ENCODE measurements around the gene TOX2.

The TOX2 gene

GRCh38 chr20:43940518-43941225 lies 26.0 kb downstream of the TOX2 start:
- DNase-seq = no peak

DNA sequence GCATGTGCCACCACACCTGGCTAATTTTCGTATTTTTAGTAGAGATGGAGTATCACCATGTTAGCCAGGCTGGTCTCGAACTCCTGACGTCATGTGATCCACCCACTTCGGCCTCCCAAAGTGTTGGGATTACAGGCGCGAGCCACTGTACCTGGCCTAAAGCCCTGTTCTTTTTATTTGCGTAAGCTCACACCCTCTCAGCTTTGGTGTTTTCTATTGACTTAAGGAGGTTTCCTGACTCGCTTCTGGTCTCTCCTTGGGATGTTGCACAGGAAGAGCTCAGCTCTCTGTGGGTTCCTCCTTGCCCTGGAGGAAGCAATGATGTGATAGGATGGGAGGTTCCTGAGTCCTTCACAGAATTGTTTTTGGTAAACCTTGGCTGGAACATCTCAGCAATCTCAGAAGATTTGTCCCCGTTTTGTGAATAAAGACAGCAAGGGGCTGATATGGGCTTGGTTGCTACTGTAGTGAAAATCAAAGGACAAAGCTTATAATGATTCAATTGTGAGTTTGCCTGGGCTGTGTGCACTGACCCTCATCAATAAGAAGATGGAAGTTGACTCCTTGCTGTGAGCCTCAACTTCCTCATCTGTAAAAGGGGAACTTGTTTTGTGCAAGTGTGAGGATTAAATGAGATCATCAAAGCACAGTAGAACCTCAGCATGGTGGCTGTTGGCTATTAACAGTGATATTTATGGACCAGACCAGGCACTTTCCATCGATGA lies 27.0 kb downstream of the TOX2 start:
- no peak for DNase-seq

- no peak for DNase-seq
Measured at GRCh38 chr20:43942201-43942590, 27.5 kb downstream of the TOX2 start.

DNA sequence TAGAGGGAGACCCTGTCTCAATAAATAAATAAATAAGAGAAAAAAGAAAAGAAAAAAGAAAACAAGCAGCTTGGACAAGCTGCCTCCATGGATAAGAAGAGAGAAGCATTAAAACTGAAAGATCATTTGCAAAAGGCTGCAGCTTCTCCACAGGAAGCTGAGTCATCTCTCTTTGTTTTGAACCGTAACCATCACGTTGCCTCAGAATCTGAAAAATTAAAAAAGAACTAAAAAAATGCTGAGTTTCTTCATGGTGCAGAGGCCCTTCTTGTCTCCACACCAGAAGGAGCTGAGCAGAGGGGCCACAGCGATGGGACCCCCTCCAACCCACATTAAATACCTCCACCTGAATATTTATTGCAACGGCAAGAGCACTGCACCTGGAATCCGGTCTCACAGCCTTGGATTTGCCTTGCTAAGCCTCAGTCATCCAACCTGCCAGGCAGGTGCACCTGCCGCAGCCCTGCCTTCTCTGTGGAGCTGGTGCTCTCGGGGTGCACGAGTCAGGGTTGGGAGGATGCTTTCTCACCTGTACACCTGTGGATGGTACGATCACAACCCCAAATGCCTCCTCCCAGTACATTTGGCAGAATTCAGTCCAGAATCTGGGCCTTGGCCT lies 28.1 kb downstream of the TOX2 start:
- no peak for DNase-seq

- DNase-seq = no peak
Measured at GRCh38 chr20:43943725-43944124, 29.1 kb downstream of the TOX2 start.

DNA sequence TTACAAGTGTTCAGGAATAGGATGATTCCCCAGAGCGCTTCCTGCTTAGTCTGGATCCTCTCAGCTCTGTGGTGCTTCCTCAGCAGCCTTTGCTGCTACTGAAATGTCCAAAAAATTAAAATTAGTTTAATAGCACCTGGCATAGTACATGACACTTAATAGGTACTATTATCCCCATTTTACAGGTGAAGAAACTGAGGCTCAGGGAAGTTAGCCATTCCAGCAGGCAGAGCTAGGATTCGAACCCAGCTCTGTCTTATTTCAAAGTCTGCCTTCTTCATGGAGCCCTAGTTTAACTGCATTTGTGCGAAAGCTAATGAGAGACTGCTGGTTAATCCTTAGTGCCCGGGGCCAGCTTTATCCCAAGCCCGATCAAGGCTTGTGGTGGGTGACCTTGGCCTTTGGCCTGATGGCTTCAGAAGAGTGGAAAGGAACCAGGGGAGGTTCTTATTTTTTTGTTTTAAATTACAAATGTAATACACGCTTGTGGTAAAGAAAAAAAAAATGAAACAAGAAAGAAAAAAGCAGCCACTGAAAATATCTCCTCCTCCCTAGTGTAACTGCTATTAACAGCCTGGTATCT lies 30.1 kb downstream of the TOX2 start:
- no peak for DNase-seq

GRCh38 chr20:43945391-43946205 lies 30.9 kb downstream of the TOX2 start:
- DNase-seq = no peak

GRCh38 chr20:43946206-43946491 lies 31.5 kb downstream of the TOX2 start:
- no peak for DNase-seq

GRCh38 chr20:43946659-43947315 lies 32.1 kb downstream of the TOX2 start:
- DNase-seq = no peak

- DNase-seq = no peak
Measured at GRCh38 chr20:43947316-43947710, 32.7 kb downstream of the TOX2 start.

DNA sequence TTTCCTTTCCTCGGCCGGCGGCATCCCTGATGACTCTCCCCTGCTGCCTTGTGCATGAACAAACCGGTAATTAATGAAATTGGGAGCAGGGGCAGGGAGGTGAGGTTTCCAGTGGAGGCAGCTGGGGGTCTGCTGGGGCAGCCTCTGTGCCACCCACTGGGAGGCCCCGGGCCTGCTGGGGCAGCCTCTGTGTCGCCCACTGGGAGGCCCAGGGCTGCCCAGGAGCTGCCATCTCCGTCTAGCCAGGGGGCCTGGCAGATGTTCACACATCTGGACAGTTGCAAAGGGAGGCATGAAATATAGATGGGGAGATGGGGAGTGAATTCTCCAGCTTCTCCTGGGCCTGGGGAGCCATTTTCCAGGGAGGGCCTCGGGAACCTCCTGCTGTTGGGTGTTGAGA lies 33.8 kb downstream of the TOX2 start:
- DNase-seq = no peak

GRCh38 chr20:43949248-43949647 lies 34.6 kb downstream of the TOX2 start:
- no peak for DNase-seq

GRCh38 chr20:43949741-43950618 lies 35.3 kb downstream of the TOX2 start:
- no peak for DNase-seq

DNA sequence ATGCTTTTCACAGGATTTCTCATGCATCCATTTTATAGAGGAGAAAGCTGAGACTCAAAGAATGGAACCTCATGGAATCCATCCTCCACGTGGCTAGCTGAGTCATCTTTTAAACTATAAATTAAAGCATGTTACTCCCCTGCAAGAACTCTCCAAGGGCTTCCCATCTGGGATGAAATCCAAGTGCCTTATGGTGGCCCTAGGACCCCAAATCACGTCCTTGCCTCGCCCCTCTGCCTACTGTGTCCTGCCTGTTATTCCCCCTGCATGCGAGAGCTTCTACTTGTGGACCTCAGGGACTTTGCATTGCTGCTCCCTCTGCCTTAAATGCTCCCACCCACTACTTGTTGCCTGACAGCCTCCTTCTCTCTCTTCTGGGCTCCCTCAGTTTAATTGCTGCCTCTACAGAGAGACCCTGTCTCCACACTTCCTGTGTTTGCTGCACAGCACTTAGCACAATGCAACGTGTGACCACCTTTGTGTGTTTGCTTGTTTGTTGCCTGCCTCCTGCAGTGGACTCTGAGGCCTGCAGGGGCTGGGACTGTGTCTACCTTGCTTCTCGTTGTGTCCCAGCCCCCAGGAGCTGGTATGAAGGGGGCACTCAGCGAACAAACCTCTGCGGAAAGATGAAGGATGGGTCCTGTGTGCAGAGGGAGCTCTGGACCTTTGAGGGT lies 39.4 kb downstream of the TOX2 start:
- no peak for DNase-seq

DNA sequence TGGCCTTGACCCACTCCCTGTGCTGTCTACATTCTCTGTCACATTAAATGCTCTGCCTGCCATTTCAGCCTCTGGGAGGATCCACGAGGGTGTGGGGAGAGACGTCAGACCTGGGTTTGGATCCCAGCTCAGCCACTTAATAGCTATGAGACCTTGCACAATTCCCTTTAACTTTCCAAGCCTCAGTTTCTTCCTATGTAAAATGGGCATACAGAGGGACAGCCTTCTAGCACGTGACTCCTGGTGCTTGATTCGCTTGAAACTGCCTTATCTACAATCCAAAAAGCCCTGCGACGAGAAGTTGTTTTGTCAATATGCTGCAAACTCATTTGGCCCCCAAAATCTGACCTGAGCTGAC lies 40.0 kb downstream of the TOX2 start:
- no peak for DNase-seq

- DNase-seq = no peak
Measured at GRCh38 chr20:43955062-43955749, 40.6 kb downstream of the TOX2 start.

GRCh38 chr20:43955750-43956191 lies 41.1 kb downstream of the TOX2 start:
- no peak for DNase-seq

DNA sequence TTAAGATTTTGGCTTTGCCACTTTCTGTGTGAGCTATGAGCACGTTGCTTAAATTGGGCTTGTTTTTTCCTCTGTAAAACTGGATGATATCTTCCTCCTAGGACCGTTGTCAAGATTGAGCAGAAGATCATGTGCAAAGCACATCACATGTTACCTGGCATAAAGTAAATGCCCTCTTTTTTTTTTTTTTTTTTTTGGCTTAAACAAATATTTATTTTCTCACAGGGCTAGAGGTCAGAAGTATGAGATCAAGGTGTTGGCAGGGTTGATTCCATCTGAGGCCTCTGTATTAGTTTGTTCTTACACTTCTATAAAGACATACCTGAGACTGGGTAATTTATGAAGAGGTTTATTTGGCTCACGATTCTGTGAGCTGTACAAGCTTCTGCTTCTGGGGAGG lies 42.7 kb downstream of the TOX2 start:
- no peak for DNase-seq

GRCh38 chr20:43958626-43959025 lies 44.0 kb downstream of the TOX2 start:
- DNase-seq = no peak

Data from NCI-H524 treated with DMSO at 0.1 percent for 48 hours (cell line).